H9 (cell line): Measurements from ENCODE around the gene ID4. TPM values are rescaled to one million over a fixed set of nuclear protein-coding genes. Genes with fewer than 3 reads are reported as not detected.

Experiments used
- DNase-seq: peaks from one replicate; pipeline ENCODE4 v3.0.0-alpha.2; 2017
- H2AFZ ChIP-seq: one replicate; pipeline ENCODE4 v1.6.1; 2013; ENCODE audit warnings: mild to moderate bottlenecking, low read length, control low read depth, moderate library complexity
- H2AK5ac ChIP-seq: 2 replicates; pipeline ENCODE4 v1.6.1; 2013; ENCODE audit warnings: low read length, control low read depth, mixed read lengths; ENCODE audit not compliant: insufficient read length
- H2BK120ac ChIP-seq: one replicate; pipeline ENCODE4 v1.6.1; 2013; ENCODE audit warnings: low read depth, mild to moderate bottlenecking, low read length, control low read depth, inconsistent platforms; ENCODE audit not compliant: poor library complexity, severe bottlenecking
- H2BK12ac ChIP-seq: 2 replicates; pipeline ENCODE4 v1.6.1; 2013; ENCODE audit warnings: low read length, control low read depth, mixed read lengths, low read depth; ENCODE audit not compliant: insufficient read length
- H2BK15ac ChIP-seq: 2 replicates; pipeline ENCODE4 v1.6.1; 2013; ENCODE audit warnings: low read depth, low read length, control low read depth
- H2BK20ac ChIP-seq: one replicate; pipeline ENCODE4 v1.6.1; 2013; ENCODE audit warnings: low read depth, mild to moderate bottlenecking, low read length, control low read depth, inconsistent platforms; ENCODE audit not compliant: poor library complexity, severe bottlenecking
- H2BK5ac ChIP-seq: 2 replicates; pipeline ENCODE4 v1.6.1; 2013; ENCODE audit warnings: low read length, control low read depth, mixed read lengths; ENCODE audit not compliant: insufficient read length
- H3K14ac ChIP-seq: 2 replicates; pipeline ENCODE4 v1.6.1; 2013; ENCODE audit warnings: low read length, control low read depth; ENCODE audit not compliant: insufficient read depth
- H3K18ac ChIP-seq: 2 replicates; pipeline ENCODE4 v1.6.1; 2013; ENCODE audit warnings: low read depth, mild to moderate bottlenecking, mixed read lengths, low read length, control low read depth; ENCODE audit not compliant: insufficient read length
- H3K23ac ChIP-seq: 2 replicates; pipeline ENCODE4 v1.6.1; 2013; ENCODE audit warnings: low read length, control low read depth, mixed read lengths, low read depth; ENCODE audit not compliant: insufficient read length
- H3K23me2 ChIP-seq: 2 replicates; pipeline ENCODE4 v1.6.1; 2013; ENCODE audit warnings: low read depth, mild to moderate bottlenecking, mixed read lengths, low read length, control low read depth; ENCODE audit not compliant: insufficient read length, poor library complexity, severe bottlenecking
- H3K27ac ChIP-seq: 2 replicates; pipeline ENCODE4 v1.5.1; 2013; ENCODE audit warnings: low read length, control low read depth, mixed read lengths, low read depth; ENCODE audit not compliant: insufficient read length
- H3K27me3 ChIP-seq: 2 replicates; pipeline ENCODE4 v1.6.1; 2013; ENCODE audit warnings: low read length, control low read depth, inconsistent platforms; ENCODE audit not compliant: insufficient read depth
- H3K4ac ChIP-seq: 2 replicates; pipeline ENCODE4 v1.6.1; 2013; ENCODE audit warnings: low read depth, mild to moderate bottlenecking, control low read depth, inconsistent platforms, low read length, moderate library complexity
- H3K4me1 ChIP-seq: 2 replicates; pipeline ENCODE4 v1.6.1; 2013; ENCODE audit warnings: low read length, control low read depth, inconsistent platforms; ENCODE audit not compliant: insufficient read depth
- H3K4me2 ChIP-seq: 2 replicates; pipeline ENCODE4 v1.6.1; 2013; ENCODE audit warnings: low read length, control low read depth, mixed read lengths; ENCODE audit not compliant: insufficient read length, insufficient read depth
- H3K56ac ChIP-seq: 2 replicates; pipeline ENCODE4 v1.6.1; 2013; ENCODE audit warnings: low read depth, mild to moderate bottlenecking, mixed read lengths, low read length, control low read depth; ENCODE audit not compliant: insufficient read length
- H3K79me1 ChIP-seq: 2 replicates; pipeline ENCODE4 v1.6.1; 2013; ENCODE audit warnings: low read depth, mild to moderate bottlenecking, moderate library complexity, low read length, control low read depth, inconsistent platforms; ENCODE audit not compliant: insufficient read depth, poor library complexity, severe bottlenecking
- H3K79me2 ChIP-seq: 2 replicates; pipeline ENCODE4 v1.6.1; 2013; ENCODE audit warnings: low read length, control low read depth, inconsistent platforms; ENCODE audit not compliant: insufficient read depth
- H3K9ac ChIP-seq: 2 replicates; pipeline ENCODE4 v1.6.1; 2013; ENCODE audit warnings: low read length, control low read depth, mixed read lengths; ENCODE audit not compliant: insufficient read length; ENCODE audit errors: extremely low read depth
- H3K9me3 ChIP-seq: one replicate; pipeline ENCODE4 v1.6.1; 2013; ENCODE audit warnings: low read depth, low read length, inconsistent platforms; ENCODE audit not compliant: control insufficient read depth
- H3T11ph ChIP-seq: one replicate; pipeline ENCODE4 v1.6.1; 2013; ENCODE audit warnings: mild to moderate bottlenecking, low read length, control low read depth, inconsistent platforms
- H4K20me1 ChIP-seq: one replicate; pipeline ENCODE4 v1.6.1; 2013; ENCODE audit not compliant: control insufficient read depth, insufficient read length, insufficient read depth
- H4K5ac ChIP-seq: 2 replicates; pipeline ENCODE4 v1.6.1; 2013; ENCODE audit warnings: low read depth, mild to moderate bottlenecking, mixed read lengths, low read length, control low read depth; ENCODE audit not compliant: insufficient read length
- H4K8ac ChIP-seq: replicated peaks from 2 replicates; pipeline ENCODE4 v1.6.1; 2013; ENCODE audit warnings: low read length, control low read depth, mixed read lengths, low read depth; ENCODE audit not compliant: insufficient read length
- H4K91ac ChIP-seq: 2 replicates; pipeline ENCODE4 v1.6.1; 2013; ENCODE audit warnings: low read depth, mild to moderate bottlenecking, moderate library complexity, mixed read lengths, low read length, control low read depth; ENCODE audit not compliant: insufficient read length
- H3K27ac Mint-ChIP-seq, 3 experiments: 2 replicates in 2 of 3; 3 replicates in 1 of 3; pipeline ENCODE4 v1.8.0; 2020 to 2021; ENCODE audit warnings: mixed read lengths in 3 of 3, mild to moderate bottlenecking in 1 of 3, moderate library complexity in 1 of 3
- H3K27me3 Mint-ChIP-seq: 2 replicates; pipeline ENCODE4 v1.8.0; 2021; ENCODE audit warnings: low read depth, mild to moderate bottlenecking, moderate library complexity, mixed read lengths
- H3K36me3 Mint-ChIP-seq, 3 experiments: 2 replicates in 2 of 3; 3 replicates in 1 of 3; pipeline ENCODE4 v1.8.0; 2020 to 2021; ENCODE audit warnings: low read depth in 3 of 3, mixed read lengths in 3 of 3; ENCODE audit not compliant: insufficient read depth in 1 of 3
- H3K4me1 Mint-ChIP-seq, 2 experiments: 2 replicates each; pipeline ENCODE4 v1.8.0; 2020; ENCODE audit warnings: mixed read lengths in 2 of 2
- H3K4me3 Mint-ChIP-seq, 2 experiments: 2 replicates in 1 of 2; 3 replicates in 1 of 2; pipeline ENCODE4 v1.8.0; 2020 to 2021; ENCODE audit warnings: mild to moderate bottlenecking in 2 of 2, mixed read lengths in 2 of 2, moderate library complexity in 1 of 2
- H3K9me3 Mint-ChIP-seq, 2 experiments: 2 replicates in 1 of 2; 3 replicates in 1 of 2; pipeline ENCODE4 v1.8.0; 2020; ENCODE audit warnings: mild to moderate bottlenecking in 2 of 2, mixed read lengths in 2 of 2, moderate library complexity in 1 of 2
- WGBS: extraction: QIAGEN DNeasy Blood & Tissue Kit; methylation state at CpG from one replicate; pipeline ENCODE4 v1.1.7; 2013; ENCODE audit warnings: missing lambda C conversion rate, low lambda C conversion rate, mixed read lengths; ENCODE audit not compliant: insufficient read length; ENCODE audit errors: extremely low coverage; 5-methylcytosine and 5-hydroxymethylcytosine counted together
- total RNA-seq: library from RNA; stranded (reverse); gene quantifications from 2 replicates; pipeline ENCODE4 v1.2.1, GENCODE V29; 2021
- TF ChIP-seq, protein P1 (sequence below): fragments of 200-600 bp; sonication (generic); conservative IDR thresholded peaks from 3 replicates; pipeline ENCODE4 v1.8.0; 2021; ENCODE audit warnings: antibody characterized with exemption, mild to moderate bottlenecking

Gene ID4
- total RNA-seq, 1 experiment from 2014 or later: 14.0 TPM

DNA sequence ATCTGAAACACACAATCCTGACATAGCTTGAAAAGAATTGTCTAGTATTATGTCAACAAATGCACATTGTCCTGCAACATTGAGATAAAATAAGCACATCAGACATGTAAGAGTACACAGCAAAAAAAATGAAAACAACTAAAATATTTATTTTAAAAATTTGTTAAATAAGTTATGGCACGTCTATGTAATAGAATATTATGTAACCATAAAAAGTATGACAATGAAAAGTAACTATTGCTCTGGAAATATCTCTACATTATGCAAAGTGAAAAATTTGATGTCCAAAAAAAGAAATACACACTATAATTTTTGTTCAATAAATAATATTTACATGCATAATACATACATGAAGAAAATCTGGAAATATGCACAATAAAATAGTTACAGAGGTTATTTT is 9.3 kb upstream of the ID4 start:
- Histone ChIP-seq H3K79me1 (no peaks in the 10 kb centered on the region), H3K27ac (no peak overlapping the region), H3K4me2 (no peak overlapping the region), H4K91ac (no peak overlapping the region), H2BK20ac (no peak overlapping the region), H2BK120ac (no peak overlapping the region), H2BK15ac (no peak overlapping the region), H3K4ac (no peak overlapping the region), H3K56ac (no peak overlapping the region), H3K9me3 (no peaks in the 10 kb centered on the region), H2AK5ac (no peak overlapping the region), H3K23me2 (no peaks in the 10 kb centered on the region), H3K18ac (no peak overlapping the region), H2AFZ (no peak overlapping the region), H3K9ac (no peak overlapping the region), H3K14ac (no peak overlapping the region), H3T11ph (no peak overlapping the region), H4K5ac (no peak overlapping the region), H3K27me3 (no peaks in the 10 kb centered on the region), H2BK5ac (no peak overlapping the region), H3K79me2 (no peaks in the 10 kb centered on the region), H3K23ac (no peak overlapping the region), H4K8ac (no peak overlapping the region), H2BK12ac (no peak overlapping the region), H4K20me1 (no peaks in the 10 kb centered on the region), H3K4me1 (no peaks in the 10 kb centered on the region)
- no peaks in the 10 kb centered on the region for H3K36me3 Mint-ChIP-seq
- peaks cover 0 to 4% of the 10 kb centered on the region in 2 experiments; a peak in 1 of 5 replicates for H3K9me3 Mint-ChIP-seq
- no peak overlapping the region for H3K4me3 Mint-ChIP-seq
- no CpG with 5 or more reads among the region's 1 CpG for WGBS
- no peaks in the 10 kb centered on the region for H3K27me3 Mint-ChIP-seq
- no peak overlapping the region for H3K27ac Mint-ChIP-seq
- TF ChIP-seq, protein P1, sequence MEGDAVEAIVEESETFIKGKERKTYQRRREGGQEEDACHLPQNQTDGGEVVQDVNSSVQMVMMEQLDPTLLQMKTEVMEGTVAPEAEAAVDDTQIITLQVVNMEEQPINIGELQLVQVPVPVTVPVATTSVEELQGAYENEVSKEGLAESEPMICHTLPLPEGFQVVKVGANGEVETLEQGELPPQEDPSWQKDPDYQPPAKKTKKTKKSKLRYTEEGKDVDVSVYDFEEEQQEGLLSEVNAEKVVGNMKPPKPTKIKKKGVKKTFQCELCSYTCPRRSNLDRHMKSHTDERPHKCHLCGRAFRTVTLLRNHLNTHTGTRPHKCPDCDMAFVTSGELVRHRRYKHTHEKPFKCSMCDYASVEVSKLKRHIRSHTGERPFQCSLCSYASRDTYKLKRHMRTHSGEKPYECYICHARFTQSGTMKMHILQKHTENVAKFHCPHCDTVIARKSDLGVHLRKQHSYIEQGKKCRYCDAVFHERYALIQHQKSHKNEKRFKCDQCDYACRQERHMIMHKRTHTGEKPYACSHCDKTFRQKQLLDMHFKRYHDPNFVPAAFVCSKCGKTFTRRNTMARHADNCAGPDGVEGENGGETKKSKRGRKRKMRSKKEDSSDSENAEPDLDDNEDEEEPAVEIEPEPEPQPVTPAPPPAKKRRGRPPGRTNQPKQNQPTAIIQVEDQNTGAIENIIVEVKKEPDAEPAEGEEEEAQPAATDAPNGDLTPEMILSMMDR: no peak
- H3K4me1 Mint-ChIP-seq: peaks cover 1% of the 10 kb centered on the region in 2 experiments; a peak in 1 of 4 replicates
- no peak for DNase-seq
